HK-2 (cell line): Measurements from ENCODE around the gene TRIM4.
"Not testable (repeated sequence)": the region's sequence is repeated elsewhere in the genome, so short reads cannot be mapped to it uniquely, and the experiment has no call there.

Experiments
- DNase-seq: peaks from one replicate; pipeline ENCODE4 v3.0.0-alpha.2; 2018; ENCODE audit not compliant: unreplicated experiment

Gene TRIM4

GRCh38 chr7:99919814-99920112, 433 bp upstream of the TRIM4 start:
- no peak for DNase-seq

GRCh38 chr7:99910976-99911375, 8.4 kb downstream of the TRIM4 start:
- DNase-seq = no peak

DNA sequence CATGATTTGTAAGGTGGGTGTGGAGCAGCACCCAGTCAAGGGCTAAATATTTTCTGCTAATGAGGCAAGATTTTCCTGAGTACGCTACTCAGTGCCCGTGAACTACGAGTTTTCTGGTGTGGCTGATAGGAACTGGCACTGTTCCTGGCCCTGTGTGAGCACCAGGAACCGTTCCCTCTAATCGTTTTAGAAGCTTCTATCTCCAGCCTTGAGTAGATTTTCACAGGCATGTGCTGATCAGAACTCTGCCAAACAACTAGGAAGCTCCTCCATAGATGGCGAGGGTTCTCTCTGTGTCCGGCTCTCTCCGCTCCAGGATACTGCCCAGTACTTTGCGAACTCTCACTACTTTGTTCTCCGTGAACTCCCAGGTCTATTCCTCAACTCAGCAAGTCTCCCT, 17.7 kb downstream of the TRIM4 start:
- DNase-seq = no peak

DNA sequence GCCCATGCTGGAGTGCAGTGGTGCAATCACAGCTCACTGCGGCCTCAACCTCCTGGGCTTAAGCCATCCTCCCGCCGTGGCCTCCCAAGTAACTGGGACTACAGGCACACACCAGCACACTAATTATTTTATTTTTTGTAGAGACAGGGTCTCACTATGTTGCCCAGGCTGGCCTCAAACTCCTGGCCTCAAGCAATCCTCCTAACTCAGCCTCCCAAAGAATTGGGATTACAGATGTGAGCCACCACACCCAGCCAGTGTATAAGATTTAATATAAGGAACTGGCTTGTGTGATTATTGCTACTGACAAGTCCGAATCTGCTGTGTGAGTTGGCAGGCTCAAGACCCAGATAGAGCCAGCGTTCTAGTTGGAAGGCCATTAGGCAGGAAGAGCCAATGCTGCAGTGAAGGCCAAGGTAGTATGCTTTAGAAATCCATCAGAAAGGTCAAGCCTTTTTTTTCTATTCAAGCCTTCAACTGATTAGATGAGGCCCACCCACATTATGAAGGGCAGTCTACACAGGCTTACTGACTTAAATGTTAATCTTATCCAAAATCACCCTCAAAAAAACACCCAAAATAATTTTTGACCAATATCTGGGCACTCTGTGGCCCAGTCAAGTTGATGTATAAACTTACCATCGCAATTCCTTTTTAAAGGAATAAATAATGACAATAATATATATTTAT, 19.4 kb downstream of the TRIM4 start:
- no peak for DNase-seq

- no peak for DNase-seq
These were observed 20.5 kb downstream of the TRIM4 start for GRCh38 chr7:99898836-99899235.

DNA sequence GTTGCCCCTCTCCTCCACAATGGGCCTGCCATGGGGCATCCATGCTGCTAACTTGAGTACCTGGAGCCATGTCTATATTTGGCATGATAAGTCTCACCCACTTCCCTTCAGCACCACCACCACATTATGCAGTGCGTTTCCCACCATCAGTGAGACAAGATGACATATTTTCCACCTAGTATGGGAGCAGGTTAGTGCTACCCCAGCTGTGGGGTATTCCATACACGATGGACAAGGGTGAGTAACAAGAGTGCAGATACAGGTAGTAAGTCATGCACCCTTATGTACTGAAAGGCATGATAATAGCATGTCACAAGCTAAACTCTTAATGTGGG, 21.3 kb downstream of the TRIM4 start:
- no peak for DNase-seq

- DNase-seq = no peak
These were observed 21.9 kb downstream of the TRIM4 start for GRCh38 chr7:99897322-99898022.

- DNase-seq = no peak
These were observed 24.6 kb downstream of the TRIM4 start for GRCh38 chr7:99894738-99895137.

DNA sequence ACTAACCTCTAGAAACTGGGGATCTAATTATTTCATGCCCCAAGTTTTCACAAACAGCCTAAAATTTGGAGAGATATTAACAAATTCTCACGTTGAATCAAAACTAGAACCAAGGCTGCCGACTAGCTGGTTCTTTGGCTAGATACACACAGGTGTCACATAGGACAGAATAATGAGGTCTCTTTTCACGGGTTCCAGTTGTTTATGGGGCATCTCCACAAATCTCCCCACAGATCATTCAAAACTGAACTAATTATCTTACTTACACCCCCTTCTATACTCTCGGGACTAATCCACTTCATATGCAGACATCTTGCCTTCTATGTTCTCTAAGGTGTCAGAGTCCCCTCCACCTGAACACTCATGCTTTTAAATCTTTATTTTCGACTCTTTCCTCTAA, 26.1 kb downstream of the TRIM4 start:
- no peak for DNase-seq

DNA sequence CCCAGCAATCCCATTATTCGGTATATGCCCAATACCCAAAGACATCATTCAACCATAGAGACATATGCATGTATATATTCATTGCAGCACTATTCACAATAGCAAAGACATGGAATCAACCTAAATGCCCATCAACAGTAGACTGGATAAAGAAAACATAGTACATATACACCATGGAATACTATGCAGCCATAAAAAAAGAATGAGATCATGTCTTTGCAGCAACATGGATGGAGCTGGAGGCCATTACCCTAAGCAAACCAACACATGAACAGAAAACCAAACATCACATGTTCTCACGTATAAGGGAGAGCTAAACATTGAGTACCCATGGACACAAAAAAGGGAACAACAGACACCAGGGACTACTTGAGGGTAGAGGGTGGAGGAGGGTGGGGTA, 29.0 kb downstream of the TRIM4 start:
- DNase-seq = not testable (repeated sequence)

DNA sequence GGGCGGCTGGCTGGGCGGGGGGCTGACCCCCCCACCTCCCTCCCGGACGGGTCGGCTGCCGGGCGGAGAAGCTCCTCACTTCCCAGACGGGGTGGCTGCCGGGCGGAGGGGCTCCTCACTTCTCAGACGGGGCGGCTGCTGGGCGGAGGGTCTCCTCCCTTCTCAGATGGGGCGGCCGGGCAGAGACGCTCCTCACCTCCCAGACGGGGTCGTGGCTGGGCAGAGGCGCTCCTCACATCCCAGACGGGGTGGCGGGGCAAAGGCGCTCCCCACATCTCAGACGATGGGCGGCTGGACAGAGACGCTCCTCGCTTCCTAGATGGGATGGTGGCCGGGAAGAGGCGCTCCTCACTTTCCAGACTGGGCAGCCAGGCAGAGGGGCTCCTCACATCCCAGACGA, 31.0 kb downstream of the TRIM4 start:
- not testable (repeated sequence) for DNase-seq

DNA sequence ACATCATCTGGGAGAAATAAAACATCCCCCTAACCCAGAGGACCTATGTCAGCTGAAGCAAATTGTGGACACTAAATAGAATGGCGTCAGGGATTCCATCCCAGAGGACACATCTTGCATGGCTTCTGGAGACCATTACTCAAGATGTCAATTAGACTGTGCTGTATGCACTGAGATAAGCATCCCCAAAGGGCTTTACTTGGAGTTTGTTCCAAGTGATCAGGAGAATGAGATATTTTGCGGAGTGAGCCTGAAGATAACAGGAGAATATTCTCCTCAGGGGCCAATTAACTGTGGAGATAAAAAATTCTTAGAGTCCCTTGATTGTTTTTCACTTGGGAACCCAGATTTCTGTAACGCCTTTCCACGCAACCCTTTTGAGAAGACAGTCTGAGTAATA, 38.0 kb downstream of the TRIM4 start:
- no peak for DNase-seq

DNA sequence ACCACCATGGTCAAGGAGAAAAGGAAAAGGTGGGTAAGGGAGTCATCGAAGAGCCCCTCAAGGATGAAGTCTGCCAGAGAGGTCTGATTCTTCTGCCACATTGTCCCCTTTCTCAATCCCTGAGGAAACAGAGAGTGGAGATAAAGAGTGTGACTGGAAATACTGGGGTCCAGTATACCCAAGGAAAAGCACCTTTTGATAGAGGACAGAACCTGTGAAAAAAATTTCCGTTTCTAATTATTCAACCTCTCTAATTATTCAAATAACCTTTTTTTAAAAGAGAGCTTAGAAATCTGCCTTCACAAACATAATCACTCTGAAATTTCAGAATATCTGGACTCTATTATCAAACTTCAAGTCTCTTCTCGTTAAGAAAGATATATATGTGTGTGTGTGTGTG, 42.4 kb downstream of the TRIM4 start, which contains the start of gene OR2AE1:
OR2AE1 (minus strand) TSS at position 101 of the 400 bp plus-strand sequence; CDS start at position 101, 0 bp downstream.
- no peak for DNase-seq

DNA sequence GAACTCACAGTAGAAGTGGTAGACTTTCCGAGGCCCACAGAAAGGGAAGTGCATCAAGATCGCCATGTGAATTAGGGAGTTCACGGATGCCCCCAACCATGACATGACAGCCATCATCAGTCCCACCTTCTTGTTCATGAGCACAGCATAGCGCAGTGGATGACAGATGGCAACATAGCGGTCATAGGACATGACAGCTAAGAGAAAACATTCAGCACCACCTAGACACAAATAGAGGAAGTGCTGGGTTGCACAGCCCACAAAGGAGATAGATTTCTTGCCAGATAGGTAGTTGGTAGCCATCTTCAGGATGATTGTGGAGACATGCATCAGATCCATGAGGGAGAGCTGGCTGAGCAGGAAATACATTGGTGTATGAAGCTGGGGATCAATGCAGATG, 42.8 kb downstream of the TRIM4 start:
- DNase-seq = no peak

GRCh38 chr7:99868246-99868645, 51.1 kb downstream of the TRIM4 start:
- no peak for DNase-seq

DNA sequence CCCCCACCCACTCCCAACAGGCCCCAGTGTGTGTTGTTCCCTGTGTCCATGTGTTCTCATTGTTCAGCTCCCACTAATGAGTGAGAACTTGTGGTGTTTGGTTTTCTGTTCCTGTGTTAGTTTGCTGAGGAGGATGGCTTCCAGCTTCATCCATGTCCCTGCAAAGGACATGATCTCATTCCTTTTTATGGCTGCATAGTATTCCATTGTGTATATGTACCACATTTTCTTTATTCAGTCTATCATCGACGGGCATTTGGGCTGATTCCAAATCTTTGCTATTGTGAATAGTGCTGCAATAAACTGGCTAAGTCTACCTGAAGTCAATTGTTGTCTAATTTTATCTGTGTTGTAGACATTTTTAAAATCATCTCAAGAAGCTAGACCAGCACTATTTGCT, 51.9 kb downstream of the TRIM4 start:
- not testable (repeated sequence) for DNase-seq

- no peak for DNase-seq
These were observed 55.4 kb downstream of the TRIM4 start for GRCh38 chr7:99863847-99864440.

DNA sequence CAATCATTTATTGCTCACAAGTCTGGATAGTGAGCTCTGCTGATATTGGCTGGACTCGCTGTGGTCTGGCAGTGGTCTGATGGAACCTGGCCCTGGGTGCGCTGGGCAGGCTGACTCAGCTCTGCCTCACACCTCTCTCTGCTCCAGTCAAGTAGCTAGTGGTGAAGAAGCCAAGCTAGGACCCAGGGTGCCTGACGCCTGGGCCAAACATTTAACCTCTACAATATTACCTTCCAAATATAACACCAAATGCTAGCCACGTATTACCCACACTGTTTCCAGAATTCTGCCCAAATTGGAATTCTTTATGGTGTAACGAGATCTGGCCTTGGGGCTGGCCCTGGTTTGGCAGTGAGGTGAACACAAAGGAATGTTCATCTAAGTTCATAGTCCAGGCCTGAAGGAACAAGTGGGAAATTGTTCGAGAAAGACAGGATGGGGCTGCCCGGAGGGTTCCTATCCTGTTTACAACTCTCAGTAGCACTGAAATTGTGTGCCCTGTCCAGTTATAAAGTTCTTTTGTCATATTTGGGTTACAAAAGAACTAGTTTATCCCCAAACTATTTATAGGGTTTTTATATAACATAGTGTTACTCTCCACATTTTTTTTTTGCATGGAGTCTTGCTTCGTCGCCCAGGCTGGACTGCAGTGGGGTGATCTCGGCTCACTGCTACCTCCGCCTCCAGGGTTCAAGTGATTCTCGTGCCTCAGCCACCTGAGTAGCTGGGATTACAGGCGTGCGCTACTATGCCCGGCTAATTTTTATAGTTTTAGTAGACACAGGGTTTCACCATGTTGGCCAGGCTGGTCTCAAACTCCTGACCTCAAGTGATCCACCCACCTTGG, 58.8 kb downstream of the TRIM4 start:
- peak; percentile 67 for DNase-seq

DNA sequence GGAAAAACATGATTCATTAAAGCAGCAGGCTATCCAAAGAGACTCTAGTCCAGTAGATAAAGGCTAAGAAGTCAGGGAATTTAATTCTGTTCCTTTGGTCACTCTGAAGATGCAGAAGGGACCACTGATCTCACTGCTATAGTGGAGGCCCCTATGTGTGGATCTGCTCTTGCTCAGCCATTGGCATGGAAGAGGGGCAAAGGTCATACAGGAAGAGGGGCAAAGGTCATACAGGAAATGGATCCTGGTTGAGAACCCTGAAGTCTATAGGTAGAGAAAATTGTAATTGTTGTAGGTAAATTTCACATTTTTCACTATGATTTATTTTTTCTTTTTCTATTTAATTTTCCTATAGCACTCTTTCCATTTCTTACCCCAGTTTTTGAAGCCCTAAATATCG, 64.1 kb downstream of the TRIM4 start:
- DNase-seq = no peak

DNA sequence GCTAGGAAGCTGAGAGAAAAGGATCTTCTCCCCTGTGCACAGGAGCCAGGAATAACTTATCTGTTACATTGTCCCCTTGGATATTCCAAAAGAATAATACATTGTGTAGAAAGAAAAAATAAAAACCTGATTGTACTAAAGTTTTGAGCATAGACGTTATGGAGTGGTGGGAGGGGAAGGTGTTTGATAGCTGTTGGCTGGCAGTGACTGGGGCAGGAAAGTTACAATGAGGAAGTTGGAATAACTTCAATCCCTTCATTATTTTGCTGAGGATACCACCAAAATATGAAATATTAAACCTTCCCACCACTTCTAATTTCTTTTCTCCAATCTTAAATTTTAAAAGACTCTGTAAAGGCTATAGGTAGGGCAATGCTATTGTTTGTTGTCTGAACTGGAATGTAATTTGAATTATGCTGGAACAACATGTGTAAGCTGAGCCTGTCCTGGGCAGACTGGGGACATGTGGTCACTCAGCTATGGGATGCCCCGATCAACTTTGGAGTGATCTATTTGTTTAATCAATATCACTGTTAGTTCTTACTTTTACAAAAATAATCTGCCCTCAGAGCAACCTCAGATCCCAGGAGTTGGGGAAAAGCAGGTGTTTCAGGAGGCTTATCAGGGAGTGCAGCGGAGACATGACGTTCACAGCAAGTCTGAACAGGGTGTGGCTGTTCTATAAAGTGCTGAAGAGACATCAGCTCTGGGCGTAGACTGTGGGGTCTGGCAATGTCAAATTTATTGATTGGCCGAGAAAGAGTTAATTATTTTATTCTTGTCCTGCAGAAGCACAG, 70.7 kb downstream of the TRIM4 start:
- no peak for DNase-seq

GRCh38 chr7:99844328-99844727, 75.0 kb downstream of the TRIM4 start:
- no peak for DNase-seq

DNA sequence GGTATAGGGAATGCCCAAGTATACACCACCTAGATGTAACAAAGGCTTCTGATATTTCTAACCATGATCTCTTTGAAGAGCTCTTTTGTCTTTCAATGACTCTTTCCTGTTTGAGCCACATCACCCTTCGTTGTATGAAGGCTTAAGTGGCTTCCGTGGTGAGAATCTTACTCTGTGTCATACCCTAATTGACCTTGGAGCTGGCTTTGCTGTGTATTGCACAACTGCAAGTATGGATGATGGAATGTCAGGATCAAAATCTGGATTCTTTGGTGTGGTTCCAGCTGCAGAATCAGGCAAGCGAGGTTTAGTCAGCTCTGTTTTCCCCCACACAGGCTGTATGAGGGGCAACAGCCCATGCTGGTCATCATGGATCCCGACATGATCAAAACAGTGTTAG, 75.5 kb downstream of the TRIM4 start:
- DNase-seq = no peak
